GM20431 (cell line): ENCODE measurements around the gene WT1.
"Not testable (repeated sequence)": the region's sequence is repeated elsewhere in the genome, so short reads cannot be mapped to it uniquely, and the experiment has no call there.

ENCODE experiments used
- in situ Hi-C: fragments of 300-500 bp; cut with MseI, MboI; formaldehyde crosslinking; loops from one replicate; pipeline ENCODE4 v1.15.0; 2020; ENCODE audit warnings: low sequenced_read_pairs; ENCODE audit not compliant: unreplicated experiment

The WT1 gene

DNA sequence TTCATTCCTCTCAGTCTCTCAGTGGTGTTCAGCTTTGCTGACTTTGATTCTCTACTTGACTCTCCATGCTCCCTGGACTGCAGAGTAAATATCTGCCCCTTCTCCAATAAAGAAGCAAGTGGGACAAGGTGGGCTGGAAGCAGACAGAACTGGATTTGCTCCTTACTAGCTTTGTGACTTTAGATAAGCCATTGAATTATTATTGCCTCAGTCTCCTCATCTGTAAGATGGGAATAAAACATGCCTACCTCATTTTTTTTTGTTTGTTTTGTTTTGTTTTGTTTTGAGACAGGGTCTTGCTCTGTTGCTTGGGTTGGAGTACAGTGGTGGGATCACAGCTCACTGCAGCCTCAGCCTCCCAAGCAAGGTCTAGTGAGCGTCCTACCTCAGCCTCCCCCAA is 44.6 kb downstream of the WT1 start:
- in situ Hi-C loops, result no loop called here

DNA sequence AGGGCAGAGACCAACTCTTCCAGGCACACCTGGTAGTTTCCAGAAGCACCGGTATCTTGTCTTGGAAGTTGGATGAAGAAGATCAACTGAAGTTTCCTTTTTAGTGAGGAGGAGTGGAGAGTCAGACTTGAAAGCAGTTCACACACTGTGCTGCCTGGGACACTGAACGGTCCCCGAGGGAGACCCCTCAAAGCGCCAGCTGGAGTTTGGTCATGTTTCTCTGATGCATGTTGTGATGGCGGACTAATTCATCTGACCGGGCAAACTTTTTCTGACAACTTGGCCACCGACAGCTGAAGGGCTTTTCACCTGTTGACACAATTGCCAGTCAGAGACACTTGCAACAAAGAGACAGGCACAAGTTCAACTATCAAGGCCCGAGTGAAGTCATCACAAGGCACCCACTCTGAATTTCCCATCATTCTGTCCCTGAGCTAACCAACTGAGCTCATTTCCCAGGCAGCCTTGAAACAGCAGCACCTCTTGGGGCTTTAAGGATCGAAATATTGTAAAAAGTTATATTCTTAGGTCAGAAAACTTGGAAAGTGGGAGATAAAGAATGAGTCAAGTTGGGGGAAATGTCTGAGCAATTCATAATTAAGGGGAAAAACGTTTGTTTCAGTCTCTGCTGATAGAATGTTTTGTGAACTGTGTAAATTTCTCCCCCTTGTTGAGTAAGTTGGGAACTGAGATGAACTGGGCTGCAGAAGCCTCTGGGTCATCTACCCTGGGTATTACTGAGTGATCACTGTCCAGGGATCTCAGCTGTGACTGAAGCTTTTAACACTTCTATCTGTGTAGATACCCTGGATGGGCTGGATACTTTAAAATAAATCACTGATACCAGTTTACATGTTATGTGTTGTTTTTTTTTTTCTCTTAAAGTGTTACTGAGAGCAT is 46.2 kb downstream of the WT1 start:
- in situ Hi-C loops, result no loop called here

- in situ Hi-C loops, result no loop called here
Measured at GRCh38 chr11:32388365-32388764, 47.0 kb downstream of the WT1 start.

DNA sequence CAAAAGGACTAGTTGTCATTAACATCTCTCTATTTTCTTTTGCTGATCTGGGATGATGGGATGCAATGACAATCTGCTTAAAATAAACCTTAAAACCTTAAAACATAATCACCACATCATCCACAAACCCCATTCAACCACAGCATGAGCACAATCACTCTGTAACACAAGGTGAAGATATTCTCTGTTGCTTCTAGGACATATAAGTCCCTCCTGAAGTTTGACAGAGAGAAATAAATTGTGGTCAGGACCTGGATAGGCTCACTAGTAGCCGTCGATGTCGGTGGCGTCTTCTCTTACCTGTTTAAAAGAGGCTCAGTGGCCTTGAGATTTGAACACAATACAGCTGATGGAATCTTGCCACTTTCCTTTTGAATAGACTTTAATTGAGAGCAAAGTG is 47.9 kb downstream of the WT1 start:
- in situ Hi-C loops, result no loop called here

- in situ Hi-C loops, result no loop called here
Measured at GRCh38 chr11:32386770-32387377, 48.5 kb downstream of the WT1 start.

DNA sequence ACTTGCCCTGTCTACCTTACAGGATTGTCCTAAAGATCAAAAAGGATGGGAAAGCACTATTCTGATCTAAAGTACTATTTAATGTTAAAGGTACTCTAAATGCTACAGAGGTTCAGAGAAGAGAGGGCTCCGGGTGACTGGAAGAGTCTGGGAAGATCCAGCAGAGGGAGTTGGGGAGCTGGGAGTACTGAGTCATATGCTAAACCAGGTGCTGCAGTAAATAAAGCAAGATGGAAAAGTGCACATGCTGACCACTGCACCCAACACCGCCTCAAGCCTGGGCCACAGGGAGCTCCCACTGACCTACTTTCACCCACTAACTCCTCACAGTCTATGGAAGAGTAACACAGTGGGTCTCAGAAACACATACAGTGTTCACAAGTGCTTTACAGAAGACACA is 49.3 kb downstream of the WT1 start:
- in situ Hi-C loops, result no loop called here

DNA sequence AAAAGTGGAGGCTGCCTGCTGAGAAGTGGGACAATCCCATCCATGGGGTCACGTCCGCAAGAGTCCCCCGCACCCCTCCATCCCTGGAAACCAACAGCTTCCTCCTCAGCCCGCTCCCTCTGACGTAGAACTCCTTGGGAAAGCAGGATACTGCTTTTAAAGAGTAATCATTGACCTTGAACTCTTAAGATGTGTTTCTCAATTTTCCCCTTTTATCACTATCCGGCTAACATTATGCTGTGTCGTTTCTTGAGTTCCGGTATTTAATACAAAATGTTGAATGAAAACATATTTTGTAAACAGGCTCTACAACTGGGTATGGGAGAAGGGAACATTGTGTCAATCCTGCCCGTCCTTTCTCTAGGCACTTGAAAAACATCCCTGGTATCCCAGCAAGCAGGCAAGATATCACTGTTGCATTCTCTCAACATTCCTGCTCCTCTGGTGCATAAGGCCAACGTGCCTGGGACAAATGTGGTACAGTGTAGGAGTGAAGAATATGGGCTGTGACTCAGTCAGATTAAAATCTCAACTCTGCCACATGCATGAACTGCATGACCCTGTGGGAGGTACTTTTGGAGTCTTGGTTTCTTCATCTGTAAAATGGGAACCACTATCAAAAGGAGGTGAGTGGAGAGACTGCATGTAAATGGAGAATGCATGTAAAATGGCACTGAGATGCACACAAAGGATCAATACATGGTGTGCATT is 52.8 kb downstream of the WT1 start:
- in situ Hi-C loops, result no loop called here

- in situ Hi-C loops, result no loop called here
Measured at GRCh38 chr11:32381179-32381578, 54.2 kb downstream of the WT1 start.

DNA sequence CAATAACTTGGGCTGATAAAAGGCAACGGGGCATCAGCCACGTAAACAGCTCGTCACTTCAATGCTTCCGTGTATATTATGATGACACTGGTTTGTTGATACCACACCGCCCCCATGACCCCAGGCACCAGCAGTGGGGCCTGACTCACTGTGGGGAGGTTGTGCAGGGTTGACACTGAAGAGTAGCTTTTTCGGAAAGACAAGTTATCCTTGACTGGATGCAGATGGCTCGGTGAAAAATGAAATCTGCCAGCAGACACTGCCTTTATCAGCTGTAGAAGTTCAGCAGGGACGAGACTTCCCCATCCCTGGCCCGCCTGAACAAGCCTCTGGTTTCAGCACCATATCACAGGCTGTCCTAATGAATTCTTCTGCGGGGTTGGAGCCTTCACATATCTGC is 55.6 kb downstream of the WT1 start:
- in situ Hi-C loops, result no loop called here

- in situ Hi-C loops, result no loop called here
Measured at GRCh38 chr11:32375826-32376225, 59.5 kb downstream of the WT1 start.

GRCh38 chr11:32374261-32374711 is 61.1 kb downstream of the WT1 start:
- in situ Hi-C loops, result no loop called here

DNA sequence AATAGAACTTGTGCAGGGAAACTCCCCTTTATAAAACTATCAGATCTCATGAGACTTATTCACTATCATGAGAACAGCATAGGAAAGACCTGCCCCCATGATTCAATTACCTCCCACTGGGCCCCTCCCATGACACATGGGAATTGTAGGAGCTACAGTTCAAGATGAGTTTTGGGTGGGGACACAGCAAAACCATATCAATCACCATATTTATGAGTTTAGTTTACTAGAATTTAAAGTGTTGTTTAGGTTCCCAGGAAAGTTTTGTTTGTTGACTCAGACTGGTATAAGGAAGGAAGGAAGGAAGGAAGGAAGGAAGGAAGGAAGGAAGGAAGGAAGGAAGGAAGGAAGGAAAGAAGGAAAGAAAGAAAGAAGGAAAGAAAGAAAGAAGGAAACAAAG is 65.4 kb downstream of the WT1 start:
- in situ Hi-C loops, result not testable (repeated sequence)

DNA sequence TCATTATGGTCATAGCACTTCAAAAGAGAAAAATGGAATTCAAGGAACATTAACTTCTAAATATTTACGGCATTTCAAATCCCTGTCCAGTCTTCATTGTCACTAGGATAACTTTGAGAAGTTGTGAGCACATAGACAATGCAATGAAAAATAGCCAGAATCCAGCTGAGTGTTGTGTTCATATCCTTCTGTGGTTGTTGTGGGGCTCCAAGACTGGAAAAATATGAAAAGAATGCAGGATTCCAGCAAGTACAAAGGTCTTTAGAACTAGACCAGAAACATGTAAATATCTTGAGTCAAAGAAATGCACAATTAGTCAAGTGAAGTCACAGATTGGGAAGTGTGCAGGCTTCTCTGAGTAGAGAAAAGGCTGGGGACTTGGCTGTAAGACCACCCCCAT is 68.7 kb downstream of the WT1 start:
- in situ Hi-C loops, result no loop called here

- in situ Hi-C loops, result no loop called here
Measured at GRCh38 chr11:32365192-32365591, 70.1 kb downstream of the WT1 start.

GRCh38 chr11:32358729-32359128 is 76.6 kb downstream of the WT1 start:
- in situ Hi-C loops, result no loop called here

GRCh38 chr11:32353884-32354283 is 81.5 kb downstream of the WT1 start:
- in situ Hi-C loops, result no loop called here

DNA sequence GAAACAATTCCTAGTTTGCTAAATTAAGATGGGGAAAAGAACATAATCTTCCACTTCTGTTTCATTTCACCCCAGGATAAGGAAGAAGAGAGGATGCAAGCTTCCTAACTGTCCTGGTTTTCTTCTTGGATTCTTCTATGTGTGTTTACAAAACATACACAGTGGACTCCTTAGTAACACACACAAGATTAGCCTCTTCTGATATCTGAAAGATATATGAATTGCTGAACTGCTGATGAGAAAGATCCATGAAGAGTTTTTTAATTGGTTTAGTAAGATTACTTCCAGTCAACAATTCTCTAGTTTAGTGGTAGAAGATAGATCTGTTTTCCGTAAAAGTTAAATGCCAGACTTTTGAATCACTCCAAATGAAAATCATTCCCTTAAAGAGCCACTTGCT is 86.8 kb downstream of the WT1 start:
- in situ Hi-C loops, result no loop called here

DNA sequence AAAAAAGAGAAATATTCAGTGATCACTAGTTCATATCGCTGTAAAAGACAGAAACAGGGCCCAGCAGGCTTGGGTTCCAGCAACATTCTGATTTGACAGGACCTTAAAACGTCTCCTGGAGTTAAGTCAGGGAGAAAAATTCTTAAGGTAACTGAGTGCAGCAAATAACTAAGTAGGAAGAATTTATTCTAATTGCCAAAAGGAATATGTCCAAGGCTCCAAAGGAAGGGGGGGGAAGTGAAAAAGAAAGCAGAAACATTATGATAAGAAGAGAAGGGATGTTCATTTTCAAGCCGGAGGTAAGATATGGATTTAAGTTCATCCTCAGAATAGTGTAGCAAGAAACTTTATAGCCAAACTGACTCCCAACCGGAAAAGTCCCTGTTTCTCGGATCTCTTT is 90.4 kb downstream of the WT1 start:
- in situ Hi-C loops, result no loop called here

DNA sequence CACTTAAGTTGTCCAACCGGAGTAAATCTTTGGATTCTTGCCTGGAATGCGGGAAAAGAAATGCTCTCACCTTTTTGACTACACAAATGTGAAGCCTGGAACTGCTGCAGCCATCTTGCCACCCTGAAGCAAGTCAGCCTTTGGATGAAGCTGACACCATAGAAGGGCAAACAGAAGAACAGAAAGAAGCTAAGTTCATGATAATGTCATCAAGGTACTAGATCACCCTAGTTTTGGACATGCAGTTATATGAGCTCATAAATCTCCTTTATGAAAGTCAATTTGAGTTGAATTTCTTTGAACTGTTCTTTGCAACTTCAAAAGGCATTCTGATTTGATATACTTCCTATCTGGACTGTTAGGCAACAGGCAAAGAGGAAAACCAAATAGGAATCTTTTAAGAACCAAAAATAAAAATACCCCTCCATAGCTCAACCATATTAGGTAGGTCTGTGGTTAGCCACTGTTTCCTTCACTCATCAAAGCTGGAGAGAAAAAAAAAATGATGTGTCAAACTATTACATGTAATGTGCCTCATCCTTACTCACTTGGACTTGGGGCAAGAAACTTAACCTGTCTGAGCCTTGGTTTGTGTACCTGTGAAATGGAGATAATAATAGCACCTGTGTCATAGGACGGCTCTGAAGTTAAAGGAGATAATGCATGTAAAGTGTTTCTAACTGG is 91.9 kb downstream of the WT1 start:
- in situ Hi-C loops, result no loop called here
